Measurements from ENCODE around the gene KRT81.

The KRT81 gene

GRCh38 chr12:52313926-52314325 lies 22.6 kb upstream of the KRT81 start:
- Histone ChIP-seq H3K36me3 (ENCODE audit: control insufficient read depth, low read length) (no peaks in the 10 kb centered on the region), H4K20me1 (ENCODE audit: control insufficient read depth, insufficient read depth, low read depth, low read length) (no peaks in the 10 kb centered on the region), H3K79me2 (ENCODE audit: control insufficient read depth, low read length) (no peaks in the 10 kb centered on the region), H3K27ac (ENCODE audit: low read depth, low read length) (no peak overlapping the region), H3K4me3 (ENCODE audit: low read length) (no peak overlapping the region), H3F3A (ENCODE audit: control insufficient read depth, insufficient read depth) (no peaks in the 10 kb centered on the region), H3K9me2 (replicated peaks; ENCODE audit: control insufficient read depth, low read length) (no peaks in the 10 kb centered on the region), H3K9me3 (ENCODE audit: control insufficient read depth, insufficient read depth, low read length) (no peaks in the 10 kb centered on the region), H3K27me3 (ENCODE audit: control insufficient read depth, low read length) (peaks cover 28% of the 10 kb centered on the region), H3K4me2 (ENCODE audit: low read length) (no peak overlapping the region), H3K4me1 (ENCODE audit: control insufficient read depth, low read length) (no peaks in the 10 kb centered on the region)
- TF ChIP-seq CTCF (IDR thresholded peaks at IDR 0.05; ENCODE audit: low read depth, low read length, poor library complexity, severe bottlenecking) = no peak
- no peak for TF ChIP-seq EZH2phosphoT487 (IDR thresholded peaks at IDR 0.05; ENCODE audit: borderline replicate concordance, low read length)

DNA sequence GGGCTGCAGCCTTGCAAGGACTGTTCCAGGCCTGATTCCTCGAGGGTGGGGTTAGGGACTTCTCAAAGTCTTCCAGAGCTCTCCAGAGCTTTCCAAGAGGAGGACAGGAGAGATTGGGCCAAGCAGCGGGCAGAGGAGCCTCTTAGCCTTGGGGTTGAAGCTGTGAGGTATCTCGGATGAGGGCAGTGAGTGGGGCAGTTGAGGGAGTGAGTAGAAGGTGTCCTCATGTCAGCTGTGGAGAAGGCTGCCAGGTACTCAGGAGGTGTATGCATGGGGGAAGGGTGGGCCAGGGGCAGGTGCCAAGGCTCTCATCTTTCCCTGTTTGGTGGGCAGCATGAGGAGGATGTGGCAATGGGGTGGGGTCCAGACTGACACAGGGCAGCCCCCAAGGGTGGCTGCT lies 22.1 kb upstream of the KRT81 start:
- Histone ChIP-seq H3K4me3 (ENCODE audit: low read length) (no peak overlapping the region), H3K4me2 (ENCODE audit: low read length) (no peak overlapping the region), H3K36me3 (ENCODE audit: control insufficient read depth, low read length) (no peaks in the 10 kb centered on the region), H3K4me1 (ENCODE audit: control insufficient read depth, low read length) (no peaks in the 10 kb centered on the region), H3F3A (ENCODE audit: control insufficient read depth, insufficient read depth) (no peaks in the 10 kb centered on the region), H3K27ac (ENCODE audit: low read depth, low read length) (no peak overlapping the region), H3K27me3 (ENCODE audit: control insufficient read depth, low read length) (peaks cover 31% of the 10 kb centered on the region), H4K20me1 (ENCODE audit: control insufficient read depth, insufficient read depth, low read depth, low read length) (no peaks in the 10 kb centered on the region), H3K9me2 (replicated peaks; ENCODE audit: control insufficient read depth, low read length) (no peaks in the 10 kb centered on the region), H3K79me2 (ENCODE audit: control insufficient read depth, low read length) (no peaks in the 10 kb centered on the region), H3K9me3 (ENCODE audit: control insufficient read depth, insufficient read depth, low read length) (no peaks in the 10 kb centered on the region)
- TF ChIP-seq EZH2phosphoT487 (IDR thresholded peaks at IDR 0.05; ENCODE audit: borderline replicate concordance, low read length) = no peak
- TF ChIP-seq CTCF (IDR thresholded peaks at IDR 0.05; ENCODE audit: low read depth, low read length, poor library complexity, severe bottlenecking) = no peak

- no peaks in the 10 kb centered on the region; the same call in 1 of the 2 replicates for H4K20me1 ChIP-seq (ENCODE audit: control insufficient read depth, insufficient read depth, low read depth, low read length)
- no peaks in the 10 kb centered on the region for H3K36me3 ChIP-seq (ENCODE audit: control insufficient read depth, low read length)
- no peak overlapping the region for H3K4me3 ChIP-seq (ENCODE audit: low read length)
- no peaks in the 10 kb centered on the region for H3K9me3 ChIP-seq (ENCODE audit: control insufficient read depth, insufficient read depth, low read length)
- H3K27ac ChIP-seq (ENCODE audit: low read depth, low read length) = no peak overlapping the region
- no peaks in the 10 kb centered on the region for H3K9me2 ChIP-seq (replicated peaks; ENCODE audit: control insufficient read depth, low read length)
- no peaks in the 10 kb centered on the region for H3F3A ChIP-seq (ENCODE audit: control insufficient read depth, insufficient read depth)
- H3K79me2 ChIP-seq (ENCODE audit: control insufficient read depth, low read length) = no peaks in the 10 kb centered on the region
- no peak overlapping the region for H3K4me2 ChIP-seq (ENCODE audit: low read length)
- peaks cover 37% of the 10 kb centered on the region for H3K27me3 ChIP-seq (ENCODE audit: control insufficient read depth, low read length)
- TF ChIP-seq CTCF (IDR thresholded peaks at IDR 0.05; ENCODE audit: low read depth, low read length, poor library complexity, severe bottlenecking) (no peak), EZH2phosphoT487 (IDR thresholded peaks at IDR 0.05; ENCODE audit: borderline replicate concordance, low read length) (no peak)
- no peaks in the 10 kb centered on the region for H3K4me1 ChIP-seq (ENCODE audit: control insufficient read depth, low read length)
Observed at GRCh38 chr12:52312086-52312485, 20.8 kb upstream of the KRT81 start.

DNA sequence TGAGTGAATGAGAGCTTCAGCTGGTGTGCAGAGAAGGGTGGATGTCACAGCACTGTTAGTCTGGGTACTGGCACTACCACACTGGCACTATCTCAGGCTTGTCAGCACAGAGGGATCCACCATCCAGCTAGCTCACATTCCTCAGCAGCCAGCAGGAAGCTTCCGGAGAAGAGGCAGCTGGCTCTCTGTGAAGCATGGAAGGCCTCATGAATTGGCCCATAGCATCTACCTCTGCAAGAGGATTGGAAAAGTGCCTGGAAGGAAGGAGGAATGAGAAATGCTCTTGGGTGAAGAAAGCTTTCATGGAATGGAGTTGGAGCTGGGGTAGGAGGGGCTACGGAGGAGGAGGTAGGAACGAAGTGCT lies 19.9 kb upstream of the KRT81 start:
- peaks cover 4% of the 10 kb centered on the region; the same call in 1 of the 2 replicates for H4K20me1 ChIP-seq (ENCODE audit: control insufficient read depth, insufficient read depth, low read depth, low read length)

More for the DNA sequence above, 19.9 kb upstream of the KRT81 start:
- Histone ChIP-seq H3K36me3 (ENCODE audit: control insufficient read depth, low read length) (no peaks in the 10 kb centered on the region), H3K27me3 (ENCODE audit: control insufficient read depth, low read length) (peaks cover 42% of the 10 kb centered on the region), H3K9me2 (replicated peaks; ENCODE audit: control insufficient read depth, low read length) (no peaks in the 10 kb centered on the region), H3K9me3 (ENCODE audit: control insufficient read depth, insufficient read depth, low read length) (no peaks in the 10 kb centered on the region), H3K27ac (ENCODE audit: low read depth, low read length) (no peak overlapping the region), H3F3A (ENCODE audit: control insufficient read depth, insufficient read depth) (no peaks in the 10 kb centered on the region), H3K4me2 (ENCODE audit: low read length) (no peak overlapping the region), H3K79me2 (ENCODE audit: control insufficient read depth, low read length) (no peaks in the 10 kb centered on the region), H3K4me1 (ENCODE audit: control insufficient read depth, low read length) (no peaks in the 10 kb centered on the region), H3K4me3 (ENCODE audit: low read length) (no peak overlapping the region)
- TF ChIP-seq EZH2phosphoT487 (IDR thresholded peaks at IDR 0.05; ENCODE audit: borderline replicate concordance, low read length) (no peak), CTCF (IDR thresholded peaks at IDR 0.05; ENCODE audit: low read depth, low read length, poor library complexity, severe bottlenecking) (no peak)

All from DOHH2 (cell line).